ENCODE data around the gene TNFRSF17. TPM values are rescaled to one million over a fixed set of nuclear protein-coding genes. Genes with fewer than 3 reads are reported as not detected.

Gene TNFRSF17
- polyA plus RNA-seq, 3 donors = 0.26 TPM; not detected in 2

- no peak overlapping the region for H3K4me3 Mint-ChIP-seq
- no peaks in the 10 kb centered on the region for H3K79me2 ChIP-seq (ENCODE audit: insufficient read depth, low read length)
- H3K36me3 Mint-ChIP-seq = no peaks in the 10 kb centered on the region
- no peak for TF ChIP-seq CTCF (IDR thresholded peaks at IDR 0.05)
- H3K36me3 ChIP-seq (replicated peaks in 1 of 2; ENCODE audit: control insufficient read depth in 1 of 2, insufficient read depth in 2 of 2, low read length in 2 of 2) = no peaks in the 10 kb centered on the region
- H3K9ac ChIP-seq (ENCODE audit: insufficient read depth, low read length, poor library complexity, severe bottlenecking) = no peak overlapping the region
- no peaks in the 10 kb centered on the region for H3K9me3 Mint-ChIP-seq
- peaks cover 0 to 2% (median 2%) of the 10 kb centered on the region in 3 donors for H3K27me3 Mint-ChIP-seq (ENCODE audit: low read depth in 3 of 3)
- H3K4me2 ChIP-seq (replicated peaks; ENCODE audit: extremely low read depth, low read length, poor library complexity, severe bottlenecking) = no peak overlapping the region
- H3K27me3 ChIP-seq (ENCODE audit: control insufficient read depth in 2 of 2, insufficient read depth in 2 of 2, low read length in 2 of 2) = no peaks in the 10 kb centered on the region
- no peaks in the 10 kb centered on the region for H3K9me3 ChIP-seq (replicated peaks in 1 of 2; ENCODE audit: control insufficient read depth in 1 of 2, insufficient read depth in 1 of 2, low read length in 2 of 2)
- no peak for DNase-seq
- H2AFZ ChIP-seq (ENCODE audit: insufficient read depth, low read depth, low read length, poor library complexity, severe bottlenecking) = no peak overlapping the region
- peaks cover 9% of the 10 kb centered on the region for H3K4me1 Mint-ChIP-seq
- intact Hi-C loops (cut with micrococcal nuclease) = no loop called here
- H3K27ac ChIP-seq (ENCODE audit: low read depth in 1 of 2, low read length in 2 of 2) = no peak overlapping the region
- WGBS (ENCODE audit: insufficient coverage) = 100% methylated on average over 1 of the region's 6 CpGs
- peaks cover 6 to 10% of the 10 kb centered on the region in 2 donors for H3K4me1 ChIP-seq (ENCODE audit: control insufficient read depth in 1 of 2, insufficient read depth in 2 of 2, low read length in 2 of 2)
- H3K4me3 ChIP-seq (replicated peaks in 1 of 3; ENCODE audit: low read depth in 2 of 3, low read length in 3 of 3) = no peak overlapping the region
- no peaks in the 10 kb centered on the region for H4K20me1 ChIP-seq (ENCODE audit: insufficient read depth, low read length)
- H3K27ac Mint-ChIP-seq = no peak overlapping the region
These were observed 1.3 kb upstream of the TNFRSF17 start for GRCh38 chr16:11963706-11964105.

GRCh38 chr16:11966173-11966572 is 1.2 kb downstream of the TNFRSF17 start:
- WGBS (ENCODE audit: insufficient coverage) = 79% methylated on average over 2 of the region's 7 CpGs
- H3K9ac ChIP-seq (ENCODE audit: insufficient read depth, low read length, poor library complexity, severe bottlenecking) = no peak overlapping the region

More at GRCh38 chr16:11966173-11966572, 1.2 kb downstream of the TNFRSF17 start:
- no peak for TF ChIP-seq CTCF (IDR thresholded peaks at IDR 0.05)
- H3K27me3 Mint-ChIP-seq (ENCODE audit: low read depth in 3 of 3) = peaks cover 0 to 2% (median 2%) of the 10 kb centered on the region in 3 donors
- Histone ChIP-seq H3K9me3 (replicated peaks in 1 of 2; ENCODE audit: control insufficient read depth in 1 of 2, insufficient read depth in 1 of 2, low read length in 2 of 2) (no peaks in the 10 kb centered on the region), H3K27ac (ENCODE audit: low read depth in 1 of 2, low read length in 2 of 2) (no peak overlapping the region), H4K20me1 (ENCODE audit: insufficient read depth, low read length) (no peaks in the 10 kb centered on the region), H2AFZ (ENCODE audit: insufficient read depth, low read depth, low read length, poor library complexity, severe bottlenecking) (no peak overlapping the region), H3K27me3 (ENCODE audit: control insufficient read depth in 2 of 2, insufficient read depth in 2 of 2, low read length in 2 of 2) (no peaks in the 10 kb centered on the region), H3K4me3 (replicated peaks in 1 of 3; ENCODE audit: low read depth in 2 of 3, low read length in 3 of 3) (no peak overlapping the region), H3K79me2 (ENCODE audit: insufficient read depth, low read length) (no peaks in the 10 kb centered on the region), H3K4me1 (ENCODE audit: control insufficient read depth in 1 of 2, insufficient read depth in 2 of 2, low read length in 2 of 2) (peaks cover 6 to 10% of the 10 kb centered on the region in 2 donors), H3K4me2 (replicated peaks; ENCODE audit: extremely low read depth, low read length, poor library complexity, severe bottlenecking) (no peak overlapping the region), H3K36me3 (replicated peaks in 1 of 2; ENCODE audit: control insufficient read depth in 1 of 2, insufficient read depth in 2 of 2, low read length in 2 of 2) (no peaks in the 10 kb centered on the region)
- H3K27ac Mint-ChIP-seq = peak overlapping the region in 2 of 7 donors; percentile 38 to 43
- H3K4me3 Mint-ChIP-seq = no peak overlapping the region
- H3K36me3 Mint-ChIP-seq = no peaks in the 10 kb centered on the region
- H3K9me3 Mint-ChIP-seq = no peaks in the 10 kb centered on the region
- peaks cover 9% of the 10 kb centered on the region for H3K4me1 Mint-ChIP-seq
- no peak for DNase-seq
- intact Hi-C loops (cut with micrococcal nuclease) = no loop called here

Measured in CD14-positive monocyte (primary cell).